ENCODE results near the gene GLIS1.
A peak's percentile ranks its signal among the peaks of the same experiment; 100 is the strongest.

DNA sequence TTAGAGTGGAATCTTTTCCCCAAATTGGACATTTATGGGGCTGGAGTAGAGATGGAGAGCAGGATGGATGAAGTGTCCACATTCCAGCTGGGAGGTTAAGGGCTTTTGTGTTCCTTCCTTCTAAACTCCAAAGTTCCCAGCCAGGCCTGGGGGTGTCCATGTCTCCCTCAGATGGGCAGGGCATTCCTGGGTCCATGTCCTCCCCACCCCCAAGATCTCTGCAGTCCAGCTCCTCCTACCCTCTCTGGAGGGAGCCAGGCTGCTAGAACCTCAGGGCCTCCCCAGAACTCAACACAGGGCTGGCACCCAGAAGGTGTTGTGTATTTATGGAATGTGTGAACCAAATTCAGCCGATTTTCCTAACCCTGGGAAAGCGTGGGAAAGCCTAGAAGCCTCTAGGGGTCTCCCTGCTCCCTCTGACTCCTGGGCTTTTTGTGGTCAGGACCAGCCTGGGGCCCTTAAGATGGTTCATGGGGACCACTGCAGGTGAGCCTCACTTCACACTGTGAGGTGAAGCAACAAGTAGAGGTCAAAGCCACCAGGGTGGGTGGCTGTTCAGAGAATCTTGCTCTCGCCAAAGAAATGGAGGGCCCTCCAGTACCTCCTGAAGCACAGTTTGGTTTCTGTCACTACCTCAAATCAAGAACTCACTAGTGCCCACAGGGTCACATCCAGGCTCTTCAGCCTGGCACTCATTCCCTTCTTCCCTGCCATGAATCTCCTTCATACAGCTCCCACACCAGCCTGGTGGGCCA lies 54.8 kb downstream of the GLIS1 start:
- TF ChIP-seq, protein P1, sequence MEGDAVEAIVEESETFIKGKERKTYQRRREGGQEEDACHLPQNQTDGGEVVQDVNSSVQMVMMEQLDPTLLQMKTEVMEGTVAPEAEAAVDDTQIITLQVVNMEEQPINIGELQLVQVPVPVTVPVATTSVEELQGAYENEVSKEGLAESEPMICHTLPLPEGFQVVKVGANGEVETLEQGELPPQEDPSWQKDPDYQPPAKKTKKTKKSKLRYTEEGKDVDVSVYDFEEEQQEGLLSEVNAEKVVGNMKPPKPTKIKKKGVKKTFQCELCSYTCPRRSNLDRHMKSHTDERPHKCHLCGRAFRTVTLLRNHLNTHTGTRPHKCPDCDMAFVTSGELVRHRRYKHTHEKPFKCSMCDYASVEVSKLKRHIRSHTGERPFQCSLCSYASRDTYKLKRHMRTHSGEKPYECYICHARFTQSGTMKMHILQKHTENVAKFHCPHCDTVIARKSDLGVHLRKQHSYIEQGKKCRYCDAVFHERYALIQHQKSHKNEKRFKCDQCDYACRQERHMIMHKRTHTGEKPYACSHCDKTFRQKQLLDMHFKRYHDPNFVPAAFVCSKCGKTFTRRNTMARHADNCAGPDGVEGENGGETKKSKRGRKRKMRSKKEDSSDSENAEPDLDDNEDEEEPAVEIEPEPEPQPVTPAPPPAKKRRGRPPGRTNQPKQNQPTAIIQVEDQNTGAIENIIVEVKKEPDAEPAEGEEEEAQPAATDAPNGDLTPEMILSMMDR (IDR thresholded peaks at IDR 0.05; ENCODE audit: poor library complexity) = peak; percentile 16
- TF ChIP-seq EZH2phosphoT487 (IDR thresholded peaks at IDR 0.05; ENCODE audit: low read depth, severe bottlenecking, unreplicated experiment) = no peak
- no peak for TF ChIP-seq EZH2 (IDR thresholded peaks at IDR 0.05; ENCODE audit: borderline replicate concordance)
